GM19468 (cell line): Measurements from ENCODE around the gene CCDC93.

Experiments
- ATAC-seq: cut with Tn5 transposase; IDR thresholded peaks from one replicate; pipeline ENCODE4 v1.9.1; 2021; ENCODE audit warnings: mild to moderate bottlenecking, moderate library complexity, moderate number of reproducible peaks; ENCODE audit not compliant: unreplicated experiment; ENCODE audit errors: extremely low read depth

The CCDC93 gene

GRCh38 chr2:118013724-118014491 is at the start of gene CCDC93:
CCDC93 (minus strand) TSS chr2:118014070; CDS start chr2:118013995, 75 bp downstream.
- ATAC-seq, result peak; percentile 78

- no peak for ATAC-seq
Observed at GRCh38 chr2:118062669-118063068, 48.8 kb upstream of the CCDC93 start.

- ATAC-seq, result no peak
Observed at GRCh38 chr2:118062048-118062447, 48.2 kb upstream of the CCDC93 start.

GRCh38 chr2:118061135-118061955 is 47.5 kb upstream of the CCDC93 start:
- ATAC-seq, result peak; percentile 58

GRCh38 chr2:118059919-118060478 is 46.1 kb upstream of the CCDC93 start:
- no peak for ATAC-seq

- no peak for ATAC-seq
Observed at GRCh38 chr2:118058951-118059350, 45.1 kb upstream of the CCDC93 start.

GRCh38 chr2:118056801-118057200 is 42.9 kb upstream of the CCDC93 start:
- ATAC-seq, result no peak

GRCh38 chr2:118056165-118056534 is 42.3 kb upstream of the CCDC93 start:
- peak; percentile 90 for ATAC-seq

- peak; percentile 49 for ATAC-seq
Observed at GRCh38 chr2:118055512-118056164, 41.8 kb upstream of the CCDC93 start.

GRCh38 chr2:118054213-118055008 is 40.5 kb upstream of the CCDC93 start:
- ATAC-seq, result no peak

- ATAC-seq, result no peak
Observed at GRCh38 chr2:118053681-118054080, 39.8 kb upstream of the CCDC93 start.

GRCh38 chr2:118052474-118052873 is 38.6 kb upstream of the CCDC93 start:
- no peak for ATAC-seq

GRCh38 chr2:118051826-118052358 is 38.0 kb upstream of the CCDC93 start:
- ATAC-seq, result no peak

- no peak for ATAC-seq
Observed at GRCh38 chr2:118050974-118051373, 37.1 kb upstream of the CCDC93 start.

- ATAC-seq, result no peak
Observed at GRCh38 chr2:118050386-118050785, 36.5 kb upstream of the CCDC93 start.

- ATAC-seq, result peak; percentile 68
Observed at GRCh38 chr2:118049816-118050140, 35.9 kb upstream of the CCDC93 start.

- no peak for ATAC-seq
Observed at GRCh38 chr2:118049140-118049815, 35.4 kb upstream of the CCDC93 start.

GRCh38 chr2:118048401-118048800 is 34.5 kb upstream of the CCDC93 start:
- ATAC-seq, result no peak

GRCh38 chr2:118047380-118047826 is 33.5 kb upstream of the CCDC93 start:
- no peak for ATAC-seq
